ENCODE results near the gene OARD1. TPM values are rescaled to one million over a fixed set of nuclear protein-coding genes. Genes with fewer than 3 reads are reported as not detected.

OARD1 gene
- polyA plus RNA-seq, 1 of the 3 experiments (the other 2 are of a cell fraction): 5.6 TPM

DNA sequence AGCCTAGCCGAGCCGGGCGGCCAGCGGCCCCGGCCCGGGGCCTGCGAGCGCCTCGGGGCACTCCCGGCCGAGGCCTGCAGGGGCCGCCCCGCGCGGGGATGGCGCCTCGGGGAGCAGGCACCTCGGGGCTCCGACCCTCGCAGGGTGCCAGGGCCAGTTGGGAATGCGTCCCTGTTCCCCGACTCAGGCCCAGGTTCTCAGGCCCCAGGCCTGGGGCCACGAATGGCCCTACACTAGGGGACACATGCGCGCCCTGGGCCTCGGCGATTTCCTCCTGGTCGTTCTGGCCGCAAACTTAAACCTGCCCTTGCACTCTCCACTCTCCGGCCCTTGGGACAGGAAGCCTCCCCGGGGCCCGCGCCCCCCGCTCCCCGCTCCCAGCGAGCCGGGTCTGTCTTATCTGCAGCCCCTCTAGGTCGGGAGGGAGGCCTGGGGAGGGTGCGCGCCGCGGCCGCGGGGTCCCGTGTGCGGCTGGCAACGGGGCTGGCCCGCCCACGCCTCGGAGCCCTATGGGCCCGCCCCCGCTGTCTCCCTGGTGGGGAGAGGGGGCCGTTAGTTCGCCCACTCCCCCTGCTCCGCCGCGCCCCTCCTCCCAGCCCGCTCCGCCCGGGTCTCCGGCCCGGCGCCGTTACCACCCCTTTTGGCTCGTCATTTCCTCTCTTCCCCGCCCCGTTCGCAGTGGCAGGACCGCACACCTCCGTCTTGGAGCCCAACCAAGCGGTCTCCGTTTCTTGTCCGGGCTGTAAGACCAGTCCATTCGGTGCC, 1.2 kb upstream of the OARD1 start (continued):
- TF ChIP-seq, protein P1, sequence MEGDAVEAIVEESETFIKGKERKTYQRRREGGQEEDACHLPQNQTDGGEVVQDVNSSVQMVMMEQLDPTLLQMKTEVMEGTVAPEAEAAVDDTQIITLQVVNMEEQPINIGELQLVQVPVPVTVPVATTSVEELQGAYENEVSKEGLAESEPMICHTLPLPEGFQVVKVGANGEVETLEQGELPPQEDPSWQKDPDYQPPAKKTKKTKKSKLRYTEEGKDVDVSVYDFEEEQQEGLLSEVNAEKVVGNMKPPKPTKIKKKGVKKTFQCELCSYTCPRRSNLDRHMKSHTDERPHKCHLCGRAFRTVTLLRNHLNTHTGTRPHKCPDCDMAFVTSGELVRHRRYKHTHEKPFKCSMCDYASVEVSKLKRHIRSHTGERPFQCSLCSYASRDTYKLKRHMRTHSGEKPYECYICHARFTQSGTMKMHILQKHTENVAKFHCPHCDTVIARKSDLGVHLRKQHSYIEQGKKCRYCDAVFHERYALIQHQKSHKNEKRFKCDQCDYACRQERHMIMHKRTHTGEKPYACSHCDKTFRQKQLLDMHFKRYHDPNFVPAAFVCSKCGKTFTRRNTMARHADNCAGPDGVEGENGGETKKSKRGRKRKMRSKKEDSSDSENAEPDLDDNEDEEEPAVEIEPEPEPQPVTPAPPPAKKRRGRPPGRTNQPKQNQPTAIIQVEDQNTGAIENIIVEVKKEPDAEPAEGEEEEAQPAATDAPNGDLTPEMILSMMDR (IDR thresholded peaks at IDR 0.05): peak; percentile 27
- no peak for TF ChIP-seq TEAD4 (IDR thresholded peaks at IDR 0.05; ENCODE audit: borderline replicate concordance, insufficient read depth)
- no peak; the same call in 1 of the 2 replicates for TF ChIP-seq TCF12 (IDR thresholded peaks at IDR 0.05)
- no peak for TF ChIP-seq FOSL2 (IDR thresholded peaks at IDR 0.05; ENCODE audit: borderline replicate concordance, low read depth)
- no peak for TF ChIP-seq PBX3 (IDR thresholded peaks at IDR 0.05)
- 0 out of 2 replicates have a peak, but pooled peaks have one; percentile 19 for TF ChIP-seq YY1 (IDR thresholded peaks at IDR 0.05; ENCODE audit: low read depth)
- TF ChIP-seq, protein P2, sequence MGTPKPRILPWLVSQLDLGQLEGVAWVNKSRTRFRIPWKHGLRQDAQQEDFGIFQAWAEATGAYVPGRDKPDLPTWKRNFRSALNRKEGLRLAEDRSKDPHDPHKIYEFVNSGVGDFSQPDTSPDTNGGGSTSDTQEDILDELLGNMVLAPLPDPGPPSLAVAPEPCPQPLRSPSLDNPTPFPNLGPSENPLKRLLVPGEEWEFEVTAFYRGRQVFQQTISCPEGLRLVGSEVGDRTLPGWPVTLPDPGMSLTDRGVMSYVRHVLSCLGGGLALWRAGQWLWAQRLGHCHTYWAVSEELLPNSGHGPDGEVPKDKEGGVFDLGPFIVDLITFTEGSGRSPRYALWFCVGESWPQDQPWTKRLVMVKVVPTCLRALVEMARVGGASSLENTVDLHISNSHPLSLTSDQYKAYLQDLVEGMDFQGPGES (IDR thresholded peaks at IDR 0.05; ENCODE audit: low read depth, low read length): no peak
- no peak for TF ChIP-seq SMC3 (IDR thresholded peaks at IDR 0.05; ENCODE audit: low read depth, low read length)
- TF ChIP-seq SIN3A (IDR thresholded peaks at IDR 0.05; ENCODE audit: borderline replicate concordance, low read depth, low read length): 0 out of 2 replicates have a peak, but pooled peaks have one; percentile 12
- no peak for TF ChIP-seq NFIC (IDR thresholded peaks at IDR 0.05; ENCODE audit: borderline replicate concordance)
- peak; percentile 15; the same call in 1 of the 2 replicates for TF ChIP-seq MEF2A (IDR thresholded peaks at IDR 0.05; ENCODE audit: borderline replicate concordance, low read depth)
- peak; percentile 57 for TF ChIP-seq CHD2 (IDR thresholded peaks at IDR 0.05; ENCODE audit: low read length, partially characterized antibody)

DNA sequence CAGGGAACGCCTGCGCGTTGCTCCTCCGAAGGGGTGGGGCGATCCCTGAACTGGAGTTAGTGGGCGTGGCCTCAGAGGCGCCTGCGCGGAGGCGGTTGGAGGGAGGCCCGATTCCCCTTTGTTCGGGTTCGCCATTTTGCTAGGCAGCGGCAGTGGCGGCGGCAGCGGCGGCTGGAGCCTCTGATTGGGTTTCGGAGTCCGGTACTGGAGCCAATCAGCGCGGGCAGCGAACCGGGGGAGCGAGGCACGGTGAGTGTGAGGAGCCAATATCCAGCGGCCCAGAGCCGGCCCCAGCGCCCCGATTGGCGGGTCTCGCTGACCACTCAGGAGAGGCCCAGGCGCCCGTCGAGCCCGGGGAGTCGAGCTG, 663 bp upstream of the OARD1 start, which contains the start of gene NFYA:
Gene NFYA, plus strand, starts transcription at position 139 of the 367 bp plus-strand sequence. CDS start 6,116 bp downstream, outside the sequence.
- no peaks in the 10 kb centered on the region for H3K9me2 ChIP-seq
- peak within 1 kb of the TSS; percentile 83 for H3K4me2 ChIP-seq
- peaks cover 25% of the 10 kb centered on the region for H3F3A ChIP-seq (replicated peaks; ENCODE audit: insufficient read depth)
- peaks cover 22 to 41% of the 10 kb centered on the region in 2 experiments for H3K36me3 ChIP-seq (replicated peaks in 1 of 2; ENCODE audit: control insufficient read depth in 1 of 2, insufficient read depth in 2 of 2, low read length in 1 of 2)
- peak within 1 kb of the TSS; percentile 91 for H2AFZ ChIP-seq (ENCODE audit: low read depth)
- peak within 1 kb of the TSS; percentile 98 to 99 for H3K27ac ChIP-seq (ENCODE audit: low read depth in 2 of 2, low read length in 1 of 2)
- POLR2A ChIA-PET: interaction anchor here (0.8 to 1.4 kb wide), 2 partner anchors 10 to 50 kb away, joined by 3 to 6 read pairs; no protein-coding TSS in a partner anchor
- H3K4me3 ChIP-seq (ENCODE audit: low read depth in 2 of 2, low read length in 1 of 2): peak within 1 kb of the TSS; percentile 90 to 99
- CTCF ChIA-PET: no interaction called here
- H3K79me2 ChIP-seq (ENCODE audit: insufficient read depth): peaks cover 61% of the 10 kb centered on the region
- DNase-seq: peak; percentile 93
- peak within 1 kb of the TSS; percentile 99 for H3K9ac ChIP-seq
- H4K20me1 ChIP-seq (ENCODE audit: insufficient read depth): peaks cover 41% of the 10 kb centered on the region
- no peaks in the 10 kb centered on the region for H3K9me3 ChIP-seq
- H3K27me3 ChIP-seq (ENCODE audit: insufficient read depth): no peaks in the 10 kb centered on the region
- peaks cover 20 to 23% of the 10 kb centered on the region in 2 experiments for H3K4me1 ChIP-seq (ENCODE audit: control insufficient read depth in 1 of 2, insufficient read depth in 2 of 2, low read depth in 1 of 2, low read length in 1 of 2)
- WGBS (ENCODE audit: low lambda C conversion rate): no CpG with 5 or more reads among the region's 37 CpGs
- no peak; the same call in 1 of the 2 replicates for TF ChIP-seq YY1 (IDR thresholded peaks at IDR 0.05; ENCODE audit: low read depth)
- TF ChIP-seq FOXM1 (IDR thresholded peaks at IDR 0.05; ENCODE audit: low read depth): no peak
- no peak for TF ChIP-seq NFIC (IDR thresholded peaks at IDR 0.05; ENCODE audit: borderline replicate concordance)
- no peak for TF ChIP-seq ELF1 (IDR thresholded peaks at IDR 0.05)
- peak; percentile 76 for TF ChIP-seq NRF1 (IDR thresholded peaks at IDR 0.05; ENCODE audit: low read depth, low read length)
- TF ChIP-seq SIN3A (IDR thresholded peaks at IDR 0.05; ENCODE audit: borderline replicate concordance, low read depth, low read length): no peak
- TF ChIP-seq, protein P2 (IDR thresholded peaks at IDR 0.05; ENCODE audit: low read depth, low read length): peak; percentile 71
- TF ChIP-seq FOXJ3 (CRISPR knock-in tag; IDR thresholded peaks at IDR 0.05): no peak
- peak; percentile 55 for TF ChIP-seq PBX3 (IDR thresholded peaks at IDR 0.05)
- TF ChIP-seq TEAD4 (IDR thresholded peaks at IDR 0.05; ENCODE audit: borderline replicate concordance, insufficient read depth): no peak
- TF ChIP-seq MXI1 (IDR thresholded peaks at IDR 0.05; ENCODE audit: low read depth, low read length): no peak
- no peak for TF ChIP-seq TCF12 (IDR thresholded peaks at IDR 0.05)
- no peak for TF ChIP-seq FOSL2 (IDR thresholded peaks at IDR 0.05; ENCODE audit: borderline replicate concordance, low read depth)
- TF ChIP-seq JUND (IDR thresholded peaks at IDR 0.05): no peak
- peak; percentile 73 for TF ChIP-seq TAF1 (IDR thresholded peaks at IDR 0.05; ENCODE audit: borderline replicate concordance, low read depth, low read length)
- TF ChIP-seq RXRA (IDR thresholded peaks at IDR 0.05; ENCODE audit: borderline replicate concordance, low read depth): no peak
- no peak for TF ChIP-seq SMC3 (IDR thresholded peaks at IDR 0.05; ENCODE audit: low read depth, low read length)
- TF ChIP-seq, protein P1 (IDR thresholded peaks at IDR 0.05): no peak
